Endothelial cell of umbilical vein (primary cell): Measurements from ENCODE around the gene CTBP1. TPM values are rescaled to one million over a fixed set of nuclear protein-coding genes. Genes with fewer than 3 reads are reported as not detected.

ENCODE experiments used
- BruUV-seq: library from RNA; stranded (reverse); fragments of 400-500 nt; replicated peaks from 2 replicates; lab custom pipeline; 2021; lab: Mats Ljungman, UMichigan
- CTCF ChIA-PET: fragments of 300-600, 350-600 bp; sonication (Branson Sonifier 250); formaldehyde crosslinking; loops from one replicate; lab custom pipeline; 2021; ENCODE audit warnings: antibody characterized with exemption, inconsistent platforms; lab: Charles Lee
- POLR2A ChIA-PET: fragments of 300-600, 350-600 bp; sonication (Branson Sonifier 250); formaldehyde crosslinking; loops from one replicate; lab custom pipeline; 2021; ENCODE audit warnings: antibody characterized with exemption, inconsistent platforms; lab: Charles Lee
- DNase-seq: peaks from one replicate; pipeline ENCODE4 v3.0.0-alpha.2; 2011; ENCODE audit warnings: low read depth, low spot score
- FAIRE-seq: peaks from 2 replicates; lab custom pipeline; 2011; peaks lifted over from hg19 to GRCh38; lab: Jason Lieb, UNC
- H2AFZ ChIP-seq: 2 replicates; pipeline ENCODE4 v1.6.0; 2012; ENCODE audit warnings: low read depth, low read length, control low read depth, inconsistent platforms
- H3K27ac ChIP-seq: 2 replicates; pipeline ENCODE4 v1.5.1; 2011; ENCODE audit warnings: low read depth, mild to moderate bottlenecking, control low read depth, low read length, moderate library complexity; ENCODE audit not compliant: insufficient read depth
- H3K27me3 ChIP-seq, 2 experiments: 2 replicates each; pipeline versions ENCODE4 v1.6.0 to v1.6.1; 2011; ENCODE audit warnings: low read length in 2 of 2, mixed read lengths in 1 of 2; ENCODE audit not compliant: control insufficient read depth in 2 of 2, insufficient read depth in 2 of 2
- H3K36me3 ChIP-seq, 2 experiments: 2 replicates in 1 of 2; 3 replicates in 1 of 2; pipeline ENCODE4 v1.5.1; 2011; ENCODE audit warnings: low read length in 2 of 2, mild to moderate bottlenecking in 1 of 2, moderate library complexity in 1 of 2; ENCODE audit not compliant: control insufficient read depth in 2 of 2, insufficient read depth in 2 of 2; ENCODE audit errors: extremely low read depth in 1 of 2
- H3K4me1 ChIP-seq: 3 replicates; pipeline ENCODE4 v1.5.1; 2011; ENCODE audit warnings: mild to moderate bottlenecking, low read length; ENCODE audit not compliant: control insufficient read depth, insufficient read depth; ENCODE audit errors: extremely low read depth
- H3K4me2 ChIP-seq: 2 replicates; pipeline ENCODE4 v1.6.1; 2011; ENCODE audit warnings: low read length, control low read depth, mixed read lengths; ENCODE audit not compliant: insufficient read depth
- H3K4me3 ChIP-seq, 3 experiments: fragments of 200-600 bp in 1 of 3; sonication (generic), shearing (Covaris generic) in 1 of 3; replicated peaks in 1 of 3; 2 replicates each; pipeline ENCODE4 v1.5.1; 2011 to 2016; ENCODE audit warnings: control low read depth in 3 of 3, low read length in 3 of 3, mild to moderate bottlenecking in 2 of 3, inconsistent platforms in 1 of 3, low read depth in 1 of 3, moderate library complexity in 1 of 3; ENCODE audit not compliant: insufficient read depth in 1 of 3
- H3K79me2 ChIP-seq: 2 replicates; pipeline ENCODE4 v1.6.0; 2012; ENCODE audit warnings: low read length, inconsistent platforms; ENCODE audit not compliant: control insufficient read depth, insufficient read depth
- H3K9ac ChIP-seq: replicated peaks from 2 replicates; pipeline ENCODE3; 2011; ENCODE audit warnings: low read length, control low read depth; ENCODE audit not compliant: insufficient read depth; ENCODE audit errors: extremely low read depth
- H3K9me1 ChIP-seq: replicated peaks from 3 replicates; pipeline ENCODE4 v1.6.0; 2011; ENCODE audit warnings: mild to moderate bottlenecking, low read length; ENCODE audit not compliant: control insufficient read depth, insufficient read depth; ENCODE audit errors: extremely low read depth
- H3K9me3 ChIP-seq: replicated peaks from 2 replicates; pipeline ENCODE4 v1.5.1; 2012; ENCODE audit warnings: low read length, inconsistent platforms; ENCODE audit not compliant: control insufficient read depth, insufficient read depth
- H4K20me1 ChIP-seq: replicated peaks from 2 replicates; pipeline ENCODE3; 2011; ENCODE audit warnings: mild to moderate bottlenecking, low read length; ENCODE audit not compliant: control insufficient read depth, insufficient read depth; ENCODE audit errors: extremely low read depth
- EZH2 ChIP-seq: IDR thresholded peaks from 2 replicates; pipeline ENCODE4 v1.6.1; 2012; ENCODE audit warnings: borderline replicate concordance, low read depth, mild to moderate bottlenecking, moderate library complexity, low read length, inconsistent platforms; ENCODE audit not compliant: severe bottlenecking
- FOS ChIP-seq: IDR thresholded peaks from 2 replicates; pipeline ENCODE4 v1.6.1; 2011; ENCODE audit warnings: mild to moderate bottlenecking, low read length, moderate library complexity, borderline replicate concordance; ENCODE audit not compliant: insufficient read depth
- GATA2 ChIP-seq: IDR thresholded peaks from 2 replicates; pipeline ENCODE4 v1.7.0; 2011; ENCODE audit warnings: low read depth, mild to moderate bottlenecking, moderate library complexity, mixed read lengths, low read length; ENCODE audit not compliant: insufficient read length, insufficient read depth
- JUN ChIP-seq: IDR thresholded peaks from 2 replicates; pipeline ENCODE4 v1.6.1; 2011; ENCODE audit warnings: borderline replicate concordance, low read depth; ENCODE audit not compliant: insufficient read length, insufficient read depth
- MAX ChIP-seq: IDR thresholded peaks from 2 replicates; pipeline ENCODE4 v1.6.1; 2011; ENCODE audit not compliant: insufficient read depth, insufficient read length
- MYC ChIP-seq: IDR thresholded peaks from one replicate; pipeline ENCODE4 v1.6.1; 2011; ENCODE audit warnings: mild to moderate bottlenecking, low read depth, low read length
- POLR2A ChIP-seq: IDR thresholded peaks from 2 replicates; pipeline ENCODE4 v1.6.1; 2012; ENCODE audit warnings: low read depth, mild to moderate bottlenecking, control low read depth, low read length
- POLR2AphosphoS5 ChIP-seq: IDR thresholded peaks from 2 replicates; pipeline ENCODE4 v1.6.1; 2012; ENCODE audit warnings: low read depth, mild to moderate bottlenecking, control low read depth, low read length, moderate library complexity; ENCODE audit not compliant: insufficient read depth
- dilution Hi-C: fragments of 300-500 bp; cut with MboI; formaldehyde crosslinking; loops from one replicate; pipeline ENCODE4 v1.15.0; 2019; ENCODE audit warnings: low sequenced_read_pairs; ENCODE audit not compliant: extremely low pct_ligation_motif_present
- intact Hi-C: fragments of 100-400 bp; cut with micrococcal nuclease; formaldehyde crosslinking; loops from one replicate; pipeline ENCODE4 v1.10.0; 2022
- polyA plus RNA-seq, 4 experiments: library from polyadenylated mRNA; depleted of rRNA in 3 of 4; stranded (reverse) in 3 of 4; unstranded in 1 of 4; fragments of >200 nt; gene quantifications; 2 replicates each; pipeline versions ENCODE4 v1.2.1 to v1.2.3, GENCODE V29; 2011 to 2012; ENCODE audit warnings: missing spikeins in 1 of 4
- total RNA-seq: library from RNA; stranded (reverse); gene quantifications from 2 replicates; pipeline ENCODE4 v1.2.3, GENCODE V29; 2021
- TF ChIP-seq, protein P1 (sequence below), 2 donors: IDR thresholded peaks; 1 replicate in 1 of 2; 2 replicates in 1 of 2; pipeline ENCODE4 v1.5.1; 2011; ENCODE audit warnings: low read length in 2 of 2, mild to moderate bottlenecking in 2 of 2, moderate library complexity in 2 of 2, control low read depth in 1 of 2, inconsistent platforms in 1 of 2, low read depth in 1 of 2; ENCODE audit not compliant: insufficient read depth in 1 of 2; ENCODE audit errors: extremely low read depth in 1 of 2

The CTBP1 gene
- total and polyA plus RNA-seq, 2 donors (not counting 3 experiments of a cell fraction or from before 2014, with no cell fraction given), result 165 to 167 TPM

DNA sequence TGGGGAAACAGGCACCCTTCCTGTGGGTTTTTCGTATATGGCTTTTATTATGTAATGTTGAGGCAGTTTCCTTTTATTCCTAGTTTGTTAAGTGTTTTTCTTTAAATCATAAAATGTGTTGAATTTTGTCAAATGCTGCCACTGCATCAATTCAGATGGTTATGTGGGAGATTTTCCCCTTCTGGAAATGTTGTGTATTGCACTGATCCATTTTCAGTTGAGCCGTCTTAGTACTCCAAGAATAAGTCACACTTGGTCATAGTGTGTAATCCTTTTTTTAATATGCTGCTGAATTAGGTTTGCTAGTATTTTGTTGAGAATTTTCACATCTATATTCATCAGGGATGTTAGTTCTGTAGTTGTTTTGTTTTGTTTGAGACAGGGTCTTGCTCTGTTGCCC lies 9.5 kb upstream of the CTBP1 start:
- dilution Hi-C loops, result no loop called here
- Histone ChIP-seq H3K9me3 (no peaks in the 10 kb centered on the region), H3K79me2 (no peaks in the 10 kb centered on the region), H3K9ac (no peak overlapping the region), H3K4me3 (no peak overlapping the region), H3K4me2 (no peak overlapping the region), H3K27ac (no peak overlapping the region), H2AFZ (no peak overlapping the region), H4K20me1 (no peaks in the 10 kb centered on the region), H3K4me1 (no peaks in the 10 kb centered on the region), H3K9me1 (no peaks in the 10 kb centered on the region), H3K27me3 (peaks cover 2 to 10% of the 10 kb centered on the region in 2 experiments), H3K36me3 (no peaks in the 10 kb centered on the region)
- intact Hi-C loops, result no loop called here
- BruUV-seq, result no TSS peak
- ChIA-PET CTCF (interaction anchor here (2.0 kb wide), 1 partner anchor 10 kb away, joined by 8 read pairs; no protein-coding TSS in a partner anchor), POLR2A (interaction anchor here (0.7 kb wide), 1 partner anchor 13 kb away, joined by 8 read pairs; no protein-coding TSS in a partner anchor)
- TF ChIP-seq GATA2 (no peak), POLR2A (no peak), MAX (no peak), JUN (no peak), EZH2 (no peak), POLR2AphosphoS5 (no peak), MYC (no peak), FOS (no peak)
- TF ChIP-seq, protein P1, sequence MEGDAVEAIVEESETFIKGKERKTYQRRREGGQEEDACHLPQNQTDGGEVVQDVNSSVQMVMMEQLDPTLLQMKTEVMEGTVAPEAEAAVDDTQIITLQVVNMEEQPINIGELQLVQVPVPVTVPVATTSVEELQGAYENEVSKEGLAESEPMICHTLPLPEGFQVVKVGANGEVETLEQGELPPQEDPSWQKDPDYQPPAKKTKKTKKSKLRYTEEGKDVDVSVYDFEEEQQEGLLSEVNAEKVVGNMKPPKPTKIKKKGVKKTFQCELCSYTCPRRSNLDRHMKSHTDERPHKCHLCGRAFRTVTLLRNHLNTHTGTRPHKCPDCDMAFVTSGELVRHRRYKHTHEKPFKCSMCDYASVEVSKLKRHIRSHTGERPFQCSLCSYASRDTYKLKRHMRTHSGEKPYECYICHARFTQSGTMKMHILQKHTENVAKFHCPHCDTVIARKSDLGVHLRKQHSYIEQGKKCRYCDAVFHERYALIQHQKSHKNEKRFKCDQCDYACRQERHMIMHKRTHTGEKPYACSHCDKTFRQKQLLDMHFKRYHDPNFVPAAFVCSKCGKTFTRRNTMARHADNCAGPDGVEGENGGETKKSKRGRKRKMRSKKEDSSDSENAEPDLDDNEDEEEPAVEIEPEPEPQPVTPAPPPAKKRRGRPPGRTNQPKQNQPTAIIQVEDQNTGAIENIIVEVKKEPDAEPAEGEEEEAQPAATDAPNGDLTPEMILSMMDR (IDR thresholded peaks at IDR 0.05; ENCODE audit: extremely low read depth in 1 of 2, insufficient read depth in 1 of 2, low read depth in 1 of 2, low read length in 2 of 2), result no peak
- FAIRE-seq, result no peak
- no peak for DNase-seq
